K562 (cell line): ENCODE data around the gene DNAAF9. TPM values are rescaled to one million over a fixed set of nuclear protein-coding genes. Genes with fewer than 3 reads are reported as not detected.

Experiments used
- CBFA2T3 ChIP-seq: fragments of 450-650 bp; IDR thresholded peaks from 2 replicates; pipeline ENCODE4 v1.6.1; 2017
- DLX4 ChIP-seq: fragments of 250-450 bp; sonication (Bioruptor Pico); IDR thresholded peaks from 2 replicates; pipeline ENCODE4 v1.6.1; 2021; ENCODE audit warnings: mild to moderate bottlenecking
- DMBX1 ChIP-seq: fragments of 250-450 bp; sonication (Bioruptor Pico); IDR thresholded peaks from 2 replicates; pipeline ENCODE4 v1.8.0; 2022; ENCODE audit warnings: inconsistent platforms, mild to moderate bottlenecking, moderate library complexity, borderline replicate concordance
- E4F1 ChIP-seq: fragments of 250-450 bp; sonication (Bioruptor Pico); IDR thresholded peaks from 2 replicates; pipeline ENCODE4 v1.5.0; 2021; ENCODE audit warnings: mild to moderate bottlenecking, borderline replicate concordance
- FOSL1 ChIP-seq: fragments of 200-800 bp; sonication (Bioruptor generic); conservative IDR thresholded peaks from 2 replicates; pipeline ENCODE4 v1.6.1; 2016; ENCODE audit warnings: missing genetic modification characterization, missing compliant biosample characterization
- HEY1 ChIP-seq: fragments of 250-450 bp; sonication (Bioruptor Pico); IDR thresholded peaks from 2 replicates; pipeline ENCODE4 v1.5.0; 2020; ENCODE audit warnings: mild to moderate bottlenecking, moderate library complexity, borderline replicate concordance
- MCM3 ChIP-seq: fragments of 450-650 bp; IDR thresholded peaks from 2 replicates; pipeline ENCODE4 v1.6.1; 2016
- MNT ChIP-seq, 2 experiments: fragments of 450-650 bp; conservative IDR thresholded peaks; 2 replicates each; pipeline ENCODE4 v1.6.1; 2017; ENCODE audit warnings: mild to moderate bottlenecking in 2 of 2, moderate library complexity in 2 of 2
- POLR2A ChIP-seq: fragments of 450-650 bp; conservative IDR thresholded peaks from 2 replicates; pipeline ENCODE4 v1.6.1; 2016
- RREB1 ChIP-seq: fragments of 250-450 bp; sonication (Bioruptor Pico); IDR thresholded peaks from 2 replicates; pipeline ENCODE4 v1.4.0; 2020
- SAP30 ChIP-seq: fragments of 200-600 bp; sonication (generic); IDR thresholded peaks from 2 replicates; pipeline ENCODE4 v1.6.1; 2012; ENCODE audit warnings: borderline replicate concordance, low read depth, mild to moderate bottlenecking, moderate library complexity, low read length, control low read depth, inconsistent platforms; ENCODE audit not compliant: insufficient read depth, poor library complexity, severe bottlenecking
- U2AF1 ChIP-seq: fragments of 200-400 bp; formaldehyde crosslinking; optimal IDR thresholded peaks from 2 replicates; pipeline ENCODE3; 2017; ENCODE audit warnings: mild to moderate bottlenecking, low read depth, low read length, moderate library complexity
- ZNF124 ChIP-seq: sonication (generic); formaldehyde crosslinking; IDR thresholded peaks from 2 replicates; pipeline ENCODE4 v1.8.1; 2022; ENCODE audit warnings: missing genetic modification reagents
- ZNF316 ChIP-seq: fragments of 450-650 bp; IDR thresholded peaks from 2 replicates; pipeline ENCODE4 v1.6.1; 2016
- ZNF551 ChIP-seq: fragments of 250-450 bp; sonication (Bioruptor Pico); IDR thresholded peaks from 2 replicates; pipeline ENCODE4 v1.5.0; 2021; ENCODE audit warnings: mild to moderate bottlenecking, moderate library complexity
- ZNF668 ChIP-seq: fragments of 250-450 bp; sonication (Bioruptor Pico); IDR thresholded peaks from 2 replicates; pipeline ENCODE4 v1.8.0; 2022; ENCODE audit warnings: mild to moderate bottlenecking, inconsistent platforms
- polyA plus RNA-seq, 8 experiments: library from polyadenylated mRNA; depleted of rRNA in 4 of 8; stranded (reverse) in 5 of 8; unstranded in 3 of 8; fragments of >200 nt; fragmentation: Nextera tagmentation in 2 of 8; fragmentation: Illumina TruSeq in 1 of 8; extraction: Ambion mirVana in 2 of 8; extraction: Trizol in 1 of 8; gene quantifications; 2 replicates each; pipeline versions ENCODE4 v1.2.1 to v1.2.3, GENCODE V29; 2011 to 2014; ENCODE audit warnings: inconsistent platforms in 1 of 8, missing spikeins in 1 of 8
- total RNA-seq, 7 experiments: library from RNA; depleted of rRNA in 6 of 7; stranded (reverse); fragments of >200 nt in 6 of 7; fragmentation: Illumina TruSeq in 2 of 7; extraction: Trizol in 2 of 7; gene quantifications; 2 replicates each; pipeline versions ENCODE4 v1.2.1 to v1.2.3, GENCODE V29; 2011 to 2021; ENCODE audit warnings: low replicate concordance in 1 of 7

The DNAAF9 gene
- total and polyA plus RNA-seq, 9 of the 15 experiments (the other 6 are each of a cell fraction or from before 2014, with no cell fraction given), result 0.42 to 2.9 (median 1.9) TPM

- TF ChIP-seq E4F1 (CRISPR knock-in tag), result no peak
- no peak for TF ChIP-seq RREB1
- TF ChIP-seq CBFA2T3, result peak; percentile 95
- TF ChIP-seq DMBX1 (CRISPR knock-in tag), result no peak
- 0 out of 4 replicates have a peak, but pooled peaks of 1 of the 2 experiments have one; percentile 15 for TF ChIP-seq MNT (conservative IDR thresholded peaks at IDR 0.05)
- peak; percentile 37; the same call in 1 of the 2 replicates for TF ChIP-seq FOSL1 (tag)
- no peak for TF ChIP-seq POLR2A
- no peak for TF ChIP-seq ZNF668 (CRISPR knock-in tag)
- no peak for TF ChIP-seq U2AF1
- no peak for TF ChIP-seq ZNF316
- TF ChIP-seq SAP30, result no peak
- no peak for TF ChIP-seq ZNF551 (CRISPR knock-in tag)
- no peak for TF ChIP-seq ZNF124 (CRISPR knock-in tag)
- no peak for TF ChIP-seq HEY1
- TF ChIP-seq DLX4 (CRISPR knock-in tag), result no peak
- TF ChIP-seq MCM3, result no peak
Observed at GRCh38 chr20:3446779-3447178, 39.3 kb upstream of the DNAAF9 start (continued).
